Uterus (tissue), 2 donors: ENCODE data around the gene NRXN2.

Experiments used
- POLR2A ChIP-seq, 2 donors: fragments of 450-650 bp; IDR thresholded peaks; one replicate each; pipeline ENCODE4 v1.6.1; 2016; ENCODE audit warnings: antibody characterized with exemption in 2 of 2, mild to moderate bottlenecking in 1 of 2, moderate library complexity in 1 of 2
- TF ChIP-seq, protein P1 (sequence below), 4 experiments: fragments of 200-600 bp in 2 of 4; fragments of 450-650 bp in 2 of 4; sonication (generic) in 2 of 4; IDR thresholded peaks; one replicate each; pipeline ENCODE4 v1.5.1; 2016 to 2019; ENCODE audit warnings: antibody characterized with exemption in 4 of 4, mild to moderate bottlenecking in 2 of 4, moderate library complexity in 1 of 4

GRCh38 chr11:64638018-64638665 is 84.9 kb downstream of the NRXN2 start:
- TF ChIP-seq, protein P1, sequence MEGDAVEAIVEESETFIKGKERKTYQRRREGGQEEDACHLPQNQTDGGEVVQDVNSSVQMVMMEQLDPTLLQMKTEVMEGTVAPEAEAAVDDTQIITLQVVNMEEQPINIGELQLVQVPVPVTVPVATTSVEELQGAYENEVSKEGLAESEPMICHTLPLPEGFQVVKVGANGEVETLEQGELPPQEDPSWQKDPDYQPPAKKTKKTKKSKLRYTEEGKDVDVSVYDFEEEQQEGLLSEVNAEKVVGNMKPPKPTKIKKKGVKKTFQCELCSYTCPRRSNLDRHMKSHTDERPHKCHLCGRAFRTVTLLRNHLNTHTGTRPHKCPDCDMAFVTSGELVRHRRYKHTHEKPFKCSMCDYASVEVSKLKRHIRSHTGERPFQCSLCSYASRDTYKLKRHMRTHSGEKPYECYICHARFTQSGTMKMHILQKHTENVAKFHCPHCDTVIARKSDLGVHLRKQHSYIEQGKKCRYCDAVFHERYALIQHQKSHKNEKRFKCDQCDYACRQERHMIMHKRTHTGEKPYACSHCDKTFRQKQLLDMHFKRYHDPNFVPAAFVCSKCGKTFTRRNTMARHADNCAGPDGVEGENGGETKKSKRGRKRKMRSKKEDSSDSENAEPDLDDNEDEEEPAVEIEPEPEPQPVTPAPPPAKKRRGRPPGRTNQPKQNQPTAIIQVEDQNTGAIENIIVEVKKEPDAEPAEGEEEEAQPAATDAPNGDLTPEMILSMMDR (IDR thresholded peaks at IDR 0.05), result no peak
- no peak for TF ChIP-seq POLR2A (IDR thresholded peaks at IDR 0.05)
